Naive B cell (primary cell): Measurements from ENCODE around the gene MLANA. TPM values are rescaled to one million over a fixed set of nuclear protein-coding genes. Genes with fewer than 3 reads are reported as not detected.

Experiments used
- ATAC-seq, 2 donors: fragments of 150-1000 bp; cut with Tn5 transposase; 2 replicates each; pipeline ENCODE4 v1.10.0; 2021; ENCODE audit warnings: low read depth in 2 of 2, mild to moderate bottlenecking in 2 of 2, moderate library complexity in 2 of 2
- DNase-seq: peaks from one replicate; pipeline ENCODE4 v3.0.0; 2022
- H3K27ac Mint-ChIP-seq, 6 donors: one replicate each; pipeline ENCODE4 v1.8.0; 2020 to 2022; ENCODE audit warnings: mild to moderate bottlenecking in 6 of 6, mixed read lengths in 6 of 6, moderate library complexity in 5 of 6, inconsistent platforms in 2 of 6
- H3K27me3 Mint-ChIP-seq, 3 donors: one replicate each; pipeline ENCODE4 v1.8.0; 2021 to 2022; ENCODE audit warnings: mixed read lengths in 3 of 3, mild to moderate bottlenecking in 1 of 3
- H3K36me3 Mint-ChIP-seq, 2 donors: one replicate each; pipeline ENCODE4 v1.8.0; 2020 to 2022; ENCODE audit warnings: mixed read lengths in 2 of 2, inconsistent platforms in 1 of 2, mild to moderate bottlenecking in 1 of 2
- H3K4me1 Mint-ChIP-seq, 3 donors: one replicate each; pipeline ENCODE4 v1.8.0; 2020 to 2022; ENCODE audit warnings: mixed read lengths in 3 of 3, inconsistent platforms in 1 of 3, mild to moderate bottlenecking in 1 of 3, moderate library complexity in 1 of 3
- H3K4me3 Mint-ChIP-seq, 8 donors: one replicate each; pipeline ENCODE4 v1.8.0; 2020 to 2022; ENCODE audit warnings: mild to moderate bottlenecking in 8 of 8, mixed read lengths in 8 of 8, moderate library complexity in 8 of 8, inconsistent platforms in 2 of 8
- H3K9me3 Mint-ChIP-seq, 7 donors: one replicate each; pipeline ENCODE4 v1.8.0; 2020 to 2022; ENCODE audit warnings: mixed read lengths in 7 of 7, mild to moderate bottlenecking in 5 of 7, inconsistent platforms in 2 of 7, moderate library complexity in 1 of 7
- polyA plus RNA-seq, 6 donors: library from polyadenylated mRNA; unstranded; fragments of 300-500 nt; fragmentation: Illumina TruSeq; gene quantifications; one replicate each; pipeline ENCODE4 v1.2.3, GENCODE V29; 2021; ENCODE audit warnings: low read depth in 6 of 6

Gene MLANA, protein sequence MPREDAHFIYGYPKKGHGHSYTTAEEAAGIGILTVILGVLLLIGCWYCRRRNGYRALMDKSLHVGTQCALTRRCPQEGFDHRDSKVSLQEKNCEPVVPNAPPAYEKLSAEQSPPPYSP
- polyA plus RNA-seq: under 1 TPM in 3 of 6 donors, not detected in 3; 0.15 to 0.45 (median 0.16) TPM

DNA sequence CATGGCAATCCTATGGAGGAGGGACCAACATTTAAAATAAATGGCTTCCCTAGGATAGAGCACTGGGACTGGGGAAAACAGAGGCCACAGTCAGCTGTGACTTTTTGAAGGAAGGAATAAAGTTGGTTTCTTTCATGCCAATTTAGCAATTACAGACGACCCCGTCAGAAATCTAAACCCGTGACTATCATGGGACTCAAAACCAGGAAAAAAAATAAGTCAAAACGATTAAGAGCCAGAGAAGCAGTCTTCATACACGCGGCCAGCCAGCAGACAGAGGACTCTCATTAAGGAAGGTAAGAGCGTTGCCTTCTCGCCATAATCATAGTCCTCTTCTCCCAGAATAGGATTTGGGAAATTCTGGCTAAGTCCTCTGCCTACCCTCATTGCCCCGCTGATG lies at the start of gene MLANA:
Gene MLANA, plus strand, starts transcription at position 249 of the 400 bp plus-strand sequence. CDS start 1,586 bp downstream, outside the sequence.
- H3K27me3 Mint-ChIP-seq: no peaks in the 10 kb centered on the region
- H3K4me3 Mint-ChIP-seq: no peak within 1 kb of the TSS
- no peaks in the 10 kb centered on the region for H3K9me3 Mint-ChIP-seq
- H3K27ac Mint-ChIP-seq: peak within 1 kb of the TSS in 1 of 6 donors; percentile 19
- DNase-seq: no peak
- H3K4me1 Mint-ChIP-seq: no peaks in the 10 kb centered on the region
- no peaks in the 10 kb centered on the region for H3K36me3 Mint-ChIP-seq
- ATAC-seq: no peak

DNA sequence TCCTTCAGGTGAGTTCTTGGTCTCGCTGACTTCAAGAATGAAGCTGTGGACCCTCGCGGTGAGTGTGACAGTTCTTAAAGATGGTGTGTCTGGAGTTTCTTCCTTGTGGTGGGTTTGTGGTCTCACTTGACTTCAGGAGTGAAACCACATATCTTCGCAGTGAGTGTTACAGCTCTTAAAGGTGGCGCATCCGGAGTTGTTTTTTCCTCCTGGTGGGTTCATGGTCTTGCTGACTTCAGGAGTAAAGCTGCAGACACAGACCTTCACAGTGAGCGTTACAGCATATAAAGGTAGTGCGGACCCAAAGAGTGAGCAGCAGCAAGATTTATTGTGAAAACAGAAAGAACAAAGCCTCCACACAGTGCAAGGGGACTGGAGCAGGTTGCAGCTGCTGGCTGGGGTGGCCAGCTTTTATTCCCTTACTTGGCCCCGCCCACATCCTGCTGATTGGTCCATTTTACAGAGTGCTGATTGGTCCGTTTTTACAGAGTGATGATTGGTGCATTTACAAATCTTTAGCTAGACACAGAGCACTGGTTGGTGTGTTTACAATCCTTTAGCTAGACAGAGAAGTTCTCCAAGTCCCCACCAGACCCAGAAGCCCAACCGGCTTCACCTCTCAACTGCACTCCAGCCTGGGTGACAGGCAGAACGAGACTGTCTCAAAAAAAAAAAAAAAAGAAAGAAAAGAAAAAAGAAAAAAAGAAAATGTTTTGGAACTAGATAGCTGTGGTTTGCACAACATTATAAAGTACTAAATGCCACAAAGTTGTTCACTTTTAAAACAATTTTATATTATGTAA lies 48.7 kb upstream of the MLANA start:
- Mint-ChIP-seq H3K27ac (peak overlapping the region in 1 of 6 donors; percentile 20), H3K4me3 (peak overlapping the region in 6 of 8 donors; percentile 38 to 77 (median 60)), H3K9me3 (peaks cover 0 to 5% (median 0%) of the 10 kb centered on the region in 7 donors), H3K4me1 (peaks cover 21 to 40% (median 27%) of the 10 kb centered on the region in 3 donors), H3K36me3 (no peaks in the 10 kb centered on the region), H3K27me3 (peaks cover 4 to 13% (median 7%) of the 10 kb centered on the region in 3 donors)
- DNase-seq (peak; percentile 3), ATAC-seq (peak; percentile 20 to 25)

- Mint-ChIP-seq H3K4me1 (peaks cover 21 to 40% (median 27%) of the 10 kb centered on the region in 3 donors), H3K4me3 (peak overlapping the region in 4 of 8 donors; percentile 10 to 57 (median 48)), H3K36me3 (no peaks in the 10 kb centered on the region), H3K9me3 (peaks cover 0 to 5% (median 0%) of the 10 kb centered on the region in 7 donors), H3K27ac (peak overlapping the region in 1 of 6 donors; percentile 60), H3K27me3 (peaks cover 4 to 13% (median 7%) of the 10 kb centered on the region in 3 donors)
- ATAC-seq (no peak), DNase-seq (no peak)
Observed at GRCh38 chr9:5842929-5843793, 47.5 kb upstream of the MLANA start.

DNA sequence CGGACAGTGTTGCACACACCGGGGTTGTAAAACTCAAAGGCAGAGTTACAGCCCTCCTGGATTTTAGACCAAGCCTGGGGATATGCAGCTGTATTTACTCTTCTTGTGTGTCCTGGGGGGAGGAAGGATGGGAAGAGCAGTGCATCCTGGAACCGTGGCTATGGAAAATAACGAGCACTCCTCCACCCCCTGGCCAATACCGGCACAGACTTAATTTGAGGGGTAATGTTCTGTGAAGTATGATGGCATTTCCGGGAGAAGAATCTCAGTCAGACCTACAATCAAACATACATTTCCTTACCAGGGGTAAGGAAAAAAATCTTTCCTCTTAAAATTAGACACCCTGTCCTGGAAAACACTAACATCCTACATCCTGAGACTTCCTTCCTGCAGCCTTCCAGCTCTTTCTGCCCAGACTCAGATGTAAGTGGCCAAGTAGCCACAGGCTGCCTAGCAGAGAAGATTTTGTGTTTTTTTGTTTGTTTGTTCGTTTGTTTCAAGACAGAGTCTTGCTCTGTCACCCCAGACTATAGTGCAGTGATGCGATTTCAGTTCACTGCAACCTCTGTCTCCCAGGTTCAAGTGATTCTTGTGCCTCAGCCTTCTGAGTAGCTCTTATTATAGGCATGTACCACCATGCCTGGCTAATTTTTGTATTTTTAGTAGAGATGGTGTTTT lies 46.8 kb upstream of the MLANA start:
- H3K27ac Mint-ChIP-seq: peak overlapping the region in 3 of 6 donors; percentile 60 to 69 (median 67)
- DNase-seq: no peak
- no peaks in the 10 kb centered on the region for H3K36me3 Mint-ChIP-seq
- H3K4me3 Mint-ChIP-seq: peak overlapping the region in 7 of 8 donors; percentile 10 to 85 (median 44)
- H3K4me1 Mint-ChIP-seq: peaks cover 21 to 40% (median 27%) of the 10 kb centered on the region in 3 donors
- peaks cover 4 to 13% (median 7%) of the 10 kb centered on the region in 3 donors for H3K27me3 Mint-ChIP-seq
- H3K9me3 Mint-ChIP-seq: peaks cover 0 to 5% (median 0%) of the 10 kb centered on the region in 7 donors
- ATAC-seq: peak in 1 of 2 donors; percentile 46

DNA sequence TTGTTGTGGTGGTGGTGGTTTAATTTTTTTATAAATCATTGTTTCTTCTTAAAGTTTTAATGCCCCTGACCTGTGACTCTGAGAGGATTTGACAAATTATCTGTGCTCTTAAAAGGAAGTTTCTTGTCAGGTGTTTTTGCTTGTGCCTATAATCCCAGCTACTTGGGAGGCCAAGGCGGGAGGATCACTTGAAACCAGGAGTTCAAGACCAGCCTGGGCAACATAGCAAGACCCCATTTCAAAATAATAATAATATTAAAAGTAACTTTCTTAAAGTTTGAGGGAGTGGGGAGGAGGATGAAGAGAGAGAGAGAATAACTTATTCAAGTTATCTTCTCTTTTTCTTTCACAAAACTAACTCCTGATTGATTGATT lies 45.5 kb upstream of the MLANA start:
- peaks cover 0 to 5% (median 0%) of the 10 kb centered on the region in 7 donors for H3K9me3 Mint-ChIP-seq
- no peak overlapping the region for H3K27ac Mint-ChIP-seq
- ATAC-seq: no peak
- H3K36me3 Mint-ChIP-seq: no peaks in the 10 kb centered on the region
- no peak for DNase-seq
- H3K4me1 Mint-ChIP-seq: peaks cover 21 to 40% (median 27%) of the 10 kb centered on the region in 3 donors
- peaks cover 4 to 13% (median 7%) of the 10 kb centered on the region in 3 donors for H3K27me3 Mint-ChIP-seq
- peak overlapping the region in 2 of 8 donors; percentile 57 to 85 for H3K4me3 Mint-ChIP-seq

GRCh38 chr9:5846096-5846495 lies 44.6 kb upstream of the MLANA start:
- ATAC-seq: no peak
- no peak for DNase-seq
- Mint-ChIP-seq H3K27me3 (peaks cover 4 to 13% (median 7%) of the 10 kb centered on the region in 3 donors), H3K27ac (no peak overlapping the region), H3K36me3 (no peaks in the 10 kb centered on the region), H3K4me1 (peaks cover 18 to 37% (median 27%) of the 10 kb centered on the region in 3 donors), H3K9me3 (peaks cover 0 to 5% (median 0%) of the 10 kb centered on the region in 7 donors), H3K4me3 (no peak overlapping the region)

DNA sequence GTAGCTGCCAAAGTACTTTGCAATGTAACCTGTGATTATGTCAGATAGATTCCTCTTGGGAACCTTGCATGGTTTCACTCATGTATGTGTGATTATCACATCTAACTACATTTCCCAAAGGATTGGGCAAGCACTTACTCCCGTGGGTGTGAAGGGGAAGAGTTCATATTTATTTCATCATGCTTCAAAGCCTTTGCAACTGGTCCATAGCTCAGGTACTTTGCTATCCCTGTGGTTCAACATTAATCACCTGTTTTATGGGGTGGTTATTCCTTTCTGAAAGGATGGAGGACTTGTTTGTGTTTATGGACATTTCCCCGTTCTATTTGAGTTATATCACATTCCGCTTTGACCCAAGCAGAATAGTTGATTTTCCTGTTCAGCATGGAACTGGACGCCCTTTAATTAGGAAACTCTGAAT lies 44.2 kb upstream of the MLANA start:
- ATAC-seq: no peak
- Mint-ChIP-seq H3K9me3 (peaks cover 0 to 5% (median 0%) of the 10 kb centered on the region in 7 donors), H3K4me1 (peaks cover 15 to 33% (median 25%) of the 10 kb centered on the region in 3 donors), H3K4me3 (no peak overlapping the region), H3K36me3 (no peaks in the 10 kb centered on the region), H3K27me3 (peaks cover 4 to 13% (median 7%) of the 10 kb centered on the region in 3 donors), H3K27ac (no peak overlapping the region)
- no peak for DNase-seq

DNA sequence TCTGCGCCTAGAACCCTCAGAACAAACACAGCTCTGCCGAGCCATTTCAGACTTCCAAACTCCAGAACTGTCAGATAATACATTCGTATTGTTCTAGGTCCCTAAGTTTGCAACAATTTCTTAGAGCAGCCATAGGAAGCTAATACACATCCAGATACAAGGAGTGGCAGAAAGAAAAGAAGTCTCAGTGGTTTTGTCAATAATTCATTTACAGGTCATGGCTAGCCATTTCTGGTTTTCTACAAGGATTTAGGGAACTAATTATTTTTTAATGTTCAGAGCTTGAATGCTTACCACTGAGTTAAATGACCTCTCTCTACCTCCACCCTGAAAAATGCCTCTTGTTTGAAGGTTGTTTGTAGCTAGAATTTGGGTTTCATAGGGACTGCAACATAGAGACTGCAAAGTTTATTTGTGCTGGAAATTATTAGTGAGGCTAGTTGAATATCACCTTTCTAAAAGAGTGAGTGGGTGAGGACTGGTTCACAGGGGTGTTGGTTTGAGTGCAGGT lies 42.3 kb upstream of the MLANA start:
- H3K27me3 Mint-ChIP-seq: peaks cover 0 to 13% (median 7%) of the 10 kb centered on the region in 3 donors
- no peaks in the 10 kb centered on the region for H3K36me3 Mint-ChIP-seq
- no peak overlapping the region for H3K27ac Mint-ChIP-seq
- H3K4me1 Mint-ChIP-seq: peaks cover 7 to 18% (median 17%) of the 10 kb centered on the region in 3 donors
- H3K9me3 Mint-ChIP-seq: no peaks in the 10 kb centered on the region
- DNase-seq (no peak), ATAC-seq (no peak)
- no peak overlapping the region for H3K4me3 Mint-ChIP-seq

DNA sequence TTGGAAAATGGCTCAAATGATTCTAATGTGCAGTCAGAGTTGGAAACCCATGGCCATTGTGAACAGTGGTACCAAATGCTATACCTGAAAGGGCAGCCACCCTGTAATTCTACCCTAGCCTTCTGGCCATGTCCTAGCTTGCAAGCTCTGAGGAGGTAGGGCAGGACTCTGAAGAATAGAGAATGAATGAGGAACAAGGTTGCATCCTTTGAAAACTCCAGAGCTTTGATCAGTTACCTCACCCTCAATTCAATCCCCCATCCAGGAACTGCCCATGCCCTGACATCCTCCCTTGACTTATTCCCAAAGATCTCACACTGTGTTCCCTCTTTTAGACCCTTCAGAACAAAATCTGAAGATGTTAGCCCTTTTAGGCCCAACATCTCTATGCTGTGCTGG lies 40.0 kb upstream of the MLANA start:
- H3K27me3 Mint-ChIP-seq: peaks cover 0 to 3% (median 0%) of the 10 kb centered on the region in 3 donors
- DNase-seq (no peak), ATAC-seq (no peak)
- peaks cover 0 to 4% (median 0%) of the 10 kb centered on the region in 7 donors for H3K9me3 Mint-ChIP-seq
- H3K4me1 Mint-ChIP-seq: no peaks in the 10 kb centered on the region
- peaks cover 0 to 9% of the 10 kb centered on the region in 2 donors for H3K36me3 Mint-ChIP-seq
- H3K4me3 Mint-ChIP-seq: no peak overlapping the region
- peak overlapping the region in 2 of 6 donors; percentile 32 for H3K27ac Mint-ChIP-seq

DNA sequence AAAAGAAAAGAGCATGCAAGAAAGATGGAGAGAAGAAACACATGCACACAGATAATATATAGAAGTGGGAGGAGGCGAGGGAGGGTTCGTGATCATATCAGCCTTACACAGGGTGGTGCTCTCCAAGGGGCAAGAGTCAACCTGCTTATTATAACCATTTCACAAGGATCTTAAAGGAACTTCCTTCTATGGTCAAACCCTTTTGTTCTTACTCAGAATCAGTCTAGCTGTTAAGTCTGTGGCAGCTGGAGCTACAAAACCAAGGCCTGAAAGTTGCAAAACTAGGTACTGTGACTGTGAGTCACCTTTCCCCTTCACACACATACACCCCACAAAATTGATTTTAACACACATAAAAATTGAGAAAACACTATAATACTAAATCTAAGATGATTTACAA lies 39.2 kb upstream of the MLANA start:
- Mint-ChIP-seq H3K27me3 (no peaks in the 10 kb centered on the region), H3K36me3 (peaks cover 0 to 12% of the 10 kb centered on the region in 2 donors), H3K27ac (no peak overlapping the region), H3K4me1 (no peaks in the 10 kb centered on the region), H3K9me3 (peaks cover 0 to 4% (median 0%) of the 10 kb centered on the region in 7 donors), H3K4me3 (no peak overlapping the region)
- DNase-seq (no peak), ATAC-seq (no peak)

- Mint-ChIP-seq H3K27me3 (no peaks in the 10 kb centered on the region), H3K4me1 (no peaks in the 10 kb centered on the region), H3K27ac (no peak overlapping the region), H3K4me3 (no peak overlapping the region), H3K9me3 (peaks cover 0 to 4% (median 0%) of the 10 kb centered on the region in 7 donors), H3K36me3 (peaks cover 0 to 12% of the 10 kb centered on the region in 2 donors)
- no peak for DNase-seq
- no peak for ATAC-seq
Observed at GRCh38 chr9:5852987-5853386, 37.7 kb upstream of the MLANA start.

GRCh38 chr9:5853617-5854016 lies 37.1 kb upstream of the MLANA start:
- ATAC-seq (no peak), DNase-seq (no peak)
- peaks cover 0 to 4% (median 0%) of the 10 kb centered on the region in 7 donors for H3K9me3 Mint-ChIP-seq
- no peaks in the 10 kb centered on the region for H3K27me3 Mint-ChIP-seq
- peak overlapping the region in 2 of 6 donors; percentile 38 to 49 for H3K27ac Mint-ChIP-seq
- H3K36me3 Mint-ChIP-seq: peaks cover 0 to 12% of the 10 kb centered on the region in 2 donors
- H3K4me1 Mint-ChIP-seq: no peaks in the 10 kb centered on the region
- no peak overlapping the region for H3K4me3 Mint-ChIP-seq
